MM.1S (cell line): ENCODE measurements around the gene HSD17B10.

ENCODE experiments used
- EZH2 ChIP-seq: fragments of 300-600 bp; sonication (generic); optimal IDR thresholded peaks from 2 replicates; pipeline ENCODE3; 2017; ENCODE audit warnings: low read depth, mild to moderate bottlenecking, antibody characterized with exemption, low read length, mixed read lengths
- EZH2phosphoT487 ChIP-seq: fragments of 300-600 bp; sonication (generic); IDR thresholded peaks from 2 replicates; pipeline ENCODE4 v1.6.1; 2018; ENCODE audit warnings: antibody characterized with exemption, low read length
- TF ChIP-seq, protein P1 (sequence below): fragments of 300-600 bp; sonication (generic); IDR thresholded peaks from 2 replicates; pipeline ENCODE4 v1.5.1; 2016; ENCODE audit warnings: antibody characterized with exemption, low read length, mixed read lengths

DNA sequence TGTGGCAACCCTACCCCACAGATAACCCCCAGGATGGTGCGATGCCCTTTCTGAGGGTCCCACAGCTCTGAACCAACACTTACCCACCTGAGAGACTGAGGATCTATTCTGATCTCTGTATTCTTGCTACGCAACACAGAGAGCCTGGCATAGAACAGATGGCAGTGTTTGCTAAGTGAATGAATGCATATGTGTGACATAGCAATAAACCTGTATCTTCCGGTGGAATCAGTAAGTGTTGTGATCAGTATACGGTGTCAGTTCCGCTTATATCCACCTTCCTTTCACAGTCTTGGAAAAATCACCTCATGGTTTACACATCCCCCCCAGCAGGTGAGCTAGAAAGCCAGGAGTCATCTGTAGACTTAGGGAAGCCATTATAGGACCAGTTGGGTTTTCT lies 5.9 kb upstream of the HSD17B10 start:
- TF ChIP-seq, protein P1, sequence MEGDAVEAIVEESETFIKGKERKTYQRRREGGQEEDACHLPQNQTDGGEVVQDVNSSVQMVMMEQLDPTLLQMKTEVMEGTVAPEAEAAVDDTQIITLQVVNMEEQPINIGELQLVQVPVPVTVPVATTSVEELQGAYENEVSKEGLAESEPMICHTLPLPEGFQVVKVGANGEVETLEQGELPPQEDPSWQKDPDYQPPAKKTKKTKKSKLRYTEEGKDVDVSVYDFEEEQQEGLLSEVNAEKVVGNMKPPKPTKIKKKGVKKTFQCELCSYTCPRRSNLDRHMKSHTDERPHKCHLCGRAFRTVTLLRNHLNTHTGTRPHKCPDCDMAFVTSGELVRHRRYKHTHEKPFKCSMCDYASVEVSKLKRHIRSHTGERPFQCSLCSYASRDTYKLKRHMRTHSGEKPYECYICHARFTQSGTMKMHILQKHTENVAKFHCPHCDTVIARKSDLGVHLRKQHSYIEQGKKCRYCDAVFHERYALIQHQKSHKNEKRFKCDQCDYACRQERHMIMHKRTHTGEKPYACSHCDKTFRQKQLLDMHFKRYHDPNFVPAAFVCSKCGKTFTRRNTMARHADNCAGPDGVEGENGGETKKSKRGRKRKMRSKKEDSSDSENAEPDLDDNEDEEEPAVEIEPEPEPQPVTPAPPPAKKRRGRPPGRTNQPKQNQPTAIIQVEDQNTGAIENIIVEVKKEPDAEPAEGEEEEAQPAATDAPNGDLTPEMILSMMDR, result no peak
- TF ChIP-seq EZH2phosphoT487 (no peak), EZH2 (no peak)
